A549 (cell line): ENCODE results near the gene MYT1. TPM values are rescaled to one million over a fixed set of nuclear protein-coding genes. Genes with fewer than 3 reads are reported as not detected.

Source experiments
- ATAC-seq, 2 experiments: fragments of 200-7000 bp in 1 of 2; fragments of >200 bp in 1 of 2; cut with Nextera tagmentation in 1 of 2; cut with Tn5 transposase in 1 of 2; 3 replicates each; pipeline versions ENCODE4 v1.8.0 to v1.9.1; 2018 to 2020; ENCODE audit warnings: mild to moderate bottlenecking in 1 of 2, moderate library complexity in 1 of 2
- CTCF ChIA-PET: fragments of 300-600 bp; sonication (Branson Sonifier 250); formaldehyde crosslinking; extraction: SDS; loops from one replicate; lab custom pipeline; 2021; ENCODE audit warnings: antibody characterized with exemption, inconsistent platforms; lab: Yijun Ruan, JAX
- POLR2A ChIA-PET: fragments of 350-600 bp; formaldehyde crosslinking; extraction: SDS; loops from one replicate; lab custom pipeline; 2021; ENCODE audit warnings: antibody characterized with exemption, inconsistent platforms; lab: Yijun Ruan, JAX
- DNase-seq, 2 experiments: peaks; one replicate each; pipeline versions ENCODE4 v3.0.0 to v3.0.0-alpha.2; 2011 to 2016; ENCODE audit warnings: low read depth in 1 of 2, low spot score in 1 of 2
- FAIRE-seq: peaks from 2 replicates; lab custom pipeline; 2011; peaks lifted over from hg19 to GRCh38; lab: Jason Lieb, UNC
- H3K27ac ChIP-seq, 2 experiments: fragments of >200 bp; sonication (Bioruptor Twin); formaldehyde crosslinking; 3 replicates each; pipeline ENCODE4 v1.5.1; 2016 to 2017
- H3K4me1 ChIP-seq: fragments of >200 bp; sonication (Bioruptor Twin); formaldehyde crosslinking; 3 replicates; pipeline ENCODE4 v1.6.1; 2016
- H3K4me2 ChIP-seq: fragments of >200 bp; sonication (Bioruptor Twin); formaldehyde crosslinking; 3 replicates; pipeline ENCODE4 v1.6.1; 2016
- H3K4me3 ChIP-seq: fragments of >200 bp; sonication (Bioruptor Twin); formaldehyde crosslinking; 3 replicates; pipeline ENCODE4 v1.5.1; 2016
- H3K9me3 ChIP-seq: fragments of >200 bp; sonication (Bioruptor Twin); formaldehyde crosslinking; 3 replicates; pipeline ENCODE4 v1.6.1; 2016
- BHLHE40 ChIP-seq: IDR thresholded peaks from 2 replicates; pipeline ENCODE4 v1.6.1; 2012; ENCODE audit warnings: low read depth, low read length, inconsistent platforms
- CBX2 ChIP-seq: fragments of 200-600 bp; sonication (generic); IDR thresholded peaks from 2 replicates; pipeline ENCODE4 v1.6.1; 2016; ENCODE audit warnings: low read depth, mild to moderate bottlenecking, borderline replicate concordance
- CBX8 ChIP-seq: fragments of 200-600 bp; sonication (generic); IDR thresholded peaks from 2 replicates; pipeline ENCODE4 v1.6.1; 2016
- FOSB ChIP-seq: fragments of 250-450 bp; sonication (Bioruptor Pico); IDR thresholded peaks from 2 replicates; pipeline ENCODE4 v1.5.0; 2020; ENCODE audit warnings: mild to moderate bottlenecking, moderate library complexity
- HDAC2 ChIP-seq: fragments of 200-600 bp; sonication (generic); IDR thresholded peaks from 2 replicates; pipeline ENCODE4 v1.6.1; 2016
- JUN ChIP-seq, 2 experiments: fragments of >200 bp; sonication (Bioruptor Twin); formaldehyde crosslinking; IDR thresholded peaks; 2 replicates in 1 of 2; 3 replicates in 1 of 2; pipeline ENCODE4 v1.6.1; 2016 to 2017
- JUNB ChIP-seq: fragments of >200 bp; sonication (Bioruptor Twin); formaldehyde crosslinking; IDR thresholded peaks from 2 replicates; pipeline ENCODE4 v1.6.1; 2016
- KDM1A ChIP-seq: fragments of 200-600 bp; sonication (generic); IDR thresholded peaks from 2 replicates; pipeline ENCODE4 v1.6.1; 2016; ENCODE audit warnings: low read depth, mild to moderate bottlenecking
- MAFK ChIP-seq: fragments of 450-650 bp; IDR thresholded peaks from 2 replicates; pipeline ENCODE4 v1.6.1; 2014; ENCODE audit not compliant: partially characterized antibody
- MYC ChIP-seq: IDR thresholded peaks from 2 replicates; pipeline ENCODE4 v1.6.1; 2012; ENCODE audit warnings: mild to moderate bottlenecking, inconsistent platforms, low read length, improper control_type of control experiment, borderline replicate concordance
- NPAS2 ChIP-seq: fragments of 250-450 bp; sonication (Bioruptor Pico); IDR thresholded peaks from 2 replicates; pipeline ENCODE4 v1.8.0; 2022; ENCODE audit warnings: mild to moderate bottlenecking, moderate library complexity, borderline replicate concordance
- NR3C1 ChIP-seq: fragments of >200 bp; sonication (Bioruptor Twin); formaldehyde crosslinking; IDR thresholded peaks from 3 replicates; pipeline ENCODE4 v1.6.1; 2017
- POLR2AphosphoS2 ChIP-seq: conservative IDR thresholded peaks from 2 replicates; pipeline ENCODE4 v1.6.1; 2012; ENCODE audit warnings: low read length, improper control_type of control experiment, inconsistent platforms
- RARB ChIP-seq: fragments of 250-450 bp; sonication (Bioruptor Pico); IDR thresholded peaks from 2 replicates; pipeline ENCODE4 v1.8.0; 2021; ENCODE audit warnings: mild to moderate bottlenecking, moderate library complexity
- RCOR1 ChIP-seq: fragments of 150-350 bp; IDR thresholded peaks from 2 replicates; pipeline ENCODE4 v1.6.1; 2014; ENCODE audit warnings: antibody characterized with exemption, low read length, low read depth
- RNF2 ChIP-seq: fragments of 200-600 bp; sonication (generic); IDR thresholded peaks from 2 replicates; pipeline ENCODE4 v1.6.1; 2016; ENCODE audit warnings: low read depth, mild to moderate bottlenecking, antibody characterized with exemption, moderate library complexity, borderline replicate concordance
- SMC3 ChIP-seq: fragments of >200 bp; sonication (Bioruptor Twin); formaldehyde crosslinking; IDR thresholded peaks from 3 replicates; pipeline ENCODE4 v1.6.1; 2018; ENCODE audit warnings: inconsistent platforms
- SREBF2 ChIP-seq: fragments of 450-650 bp; IDR thresholded peaks from 2 replicates; pipeline ENCODE4 v1.6.1; 2014; ENCODE audit warnings: mild to moderate bottlenecking, moderate library complexity
- TFCP2L1 ChIP-seq: fragments of 250-450 bp; sonication (Bioruptor Pico); IDR thresholded peaks from 2 replicates; pipeline ENCODE4 v1.5.0; 2021; ENCODE audit warnings: mild to moderate bottlenecking
- TP53 ChIP-seq: fragments of 250-450 bp; sonication (Bioruptor Pico); IDR thresholded peaks from 2 replicates; pipeline ENCODE4 v1.5.0; 2021; ENCODE audit warnings: mild to moderate bottlenecking, moderate library complexity
- ZC3H11A ChIP-seq: fragments of 450-650 bp; IDR thresholded peaks from 2 replicates; pipeline ENCODE4 v1.6.1; 2014; ENCODE audit warnings: antibody characterized with exemption, mild to moderate bottlenecking
- ZSCAN20 ChIP-seq: fragments of 250-450 bp; sonication (Bioruptor Pico); IDR thresholded peaks from 2 replicates; pipeline ENCODE4 v1.8.0; 2022; ENCODE audit warnings: mild to moderate bottlenecking, moderate library complexity
- WGBS: methylation state at CpG from one replicate; pipeline ENCODE4 v1.1.6; 2017; ENCODE audit errors: missing lambda C conversion rate; 5-methylcytosine and 5-hydroxymethylcytosine counted together
- polyA plus RNA-seq, 4 experiments: library from polyadenylated mRNA; depleted of rRNA in 3 of 4; stranded (reverse); fragments of >200 nt; fragmentation: RNase III in 1 of 4; extraction: RNeasy Plus Mini Kit Qiagen cat#74134 plus additional on column Dnase treatment in 1 of 4; gene quantifications; 2 replicates in 3 of 4; 3 replicates in 1 of 4; pipeline ENCODE4 v1.2.3, GENCODE V29; 2011 to 2017
- TF ChIP-seq, protein P1 (sequence below): IDR thresholded peaks from 2 replicates; pipeline ENCODE4 v1.6.1; 2012; ENCODE audit warnings: low read depth, borderline replicate concordance
- TF ChIP-seq, protein P2 (sequence below): fragments of 250-450 bp; sonication (Bioruptor Pico); IDR thresholded peaks from 2 replicates; pipeline ENCODE4 v1.5.0; 2021; ENCODE audit warnings: mild to moderate bottlenecking, moderate library complexity, borderline replicate concordance
- TF ChIP-seq, protein P3 (sequence below): fragments of >200 bp; sonication (Bioruptor Twin); formaldehyde crosslinking; IDR thresholded peaks from 2 replicates; pipeline ENCODE4 v1.6.1; 2016
- TF ChIP-seq, protein P4 (sequence below): fragments of 250-450 bp; sonication (Bioruptor Pico); IDR thresholded peaks from 2 replicates; pipeline ENCODE4 v1.5.0; 2020; ENCODE audit warnings: low read depth, mild to moderate bottlenecking, moderate library complexity

Gene MYT1
- polyA plus RNA-seq, 2 of the 4 experiments (the other 2 are of a cell fraction), result 0.21 to 0.22 TPM

DNA sequence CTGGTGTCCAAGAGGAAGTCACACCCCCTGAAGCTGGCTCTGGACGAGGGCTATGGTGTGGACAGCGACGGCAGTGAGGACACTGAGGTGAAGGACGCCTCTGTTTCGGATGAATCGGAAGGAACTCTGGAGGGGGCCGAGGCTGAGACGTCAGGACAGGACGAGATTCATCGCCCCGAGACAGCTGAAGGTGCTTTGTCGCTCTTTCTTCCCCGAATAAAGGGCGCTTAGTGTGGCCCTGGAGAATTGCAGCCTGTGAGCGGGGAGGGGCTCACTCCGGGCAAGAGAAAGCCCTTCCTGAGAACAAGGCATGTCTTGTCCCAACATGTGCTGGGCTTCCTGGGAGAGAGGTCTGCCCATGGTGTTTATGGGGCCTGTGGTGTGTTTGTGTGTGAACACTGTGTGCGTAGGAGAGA lies 41.4 kb downstream of the MYT1 start:
- POLR2A ChIA-PET, result no interaction called here
- Histone ChIP-seq H3K27ac (no peak overlapping the region), H3K4me3 (no peak overlapping the region), H3K9me3 (no peaks in the 10 kb centered on the region), H3K4me2 (no peak overlapping the region), H3K4me1 (no peaks in the 10 kb centered on the region)
- WGBS, result 70% methylated on average over 17 of the region's 17 CpGs
- ATAC-seq (no peak), FAIRE-seq (no peak), DNase-seq (no peak)
- CTCF ChIA-PET, result no interaction called here
- no peak for TF ChIP-seq NR3C1
- TF ChIP-seq RARB (CRISPR knock-in tag), result no peak
- TF ChIP-seq POLR2AphosphoS2, result no peak
- no peak for TF ChIP-seq FOSB
- TF ChIP-seq HDAC2, result no peak

DNA sequence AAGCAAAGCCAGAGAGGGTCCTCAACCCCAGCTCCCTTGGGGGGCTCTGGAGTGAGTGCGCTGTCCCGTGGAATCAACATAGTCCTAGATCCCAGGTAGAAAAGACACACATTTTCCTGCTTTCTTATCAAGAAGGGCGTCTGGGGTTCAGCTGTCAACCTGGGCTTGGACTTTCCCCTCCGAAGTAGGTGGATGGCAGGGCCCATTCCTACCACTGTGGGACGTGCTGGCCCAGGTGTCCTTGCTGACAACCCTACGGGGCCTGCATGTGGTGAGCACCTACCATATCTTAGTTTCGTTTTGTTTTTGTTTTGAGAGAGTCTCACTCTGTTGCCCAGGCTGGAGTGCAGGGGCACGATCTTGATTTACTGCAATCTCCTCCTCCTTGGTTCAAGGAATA lies 42.4 kb downstream of the MYT1 start:
- POLR2A ChIA-PET, result no interaction called here
- CTCF ChIA-PET, result no interaction called here
- no peak for FAIRE-seq

DNA sequence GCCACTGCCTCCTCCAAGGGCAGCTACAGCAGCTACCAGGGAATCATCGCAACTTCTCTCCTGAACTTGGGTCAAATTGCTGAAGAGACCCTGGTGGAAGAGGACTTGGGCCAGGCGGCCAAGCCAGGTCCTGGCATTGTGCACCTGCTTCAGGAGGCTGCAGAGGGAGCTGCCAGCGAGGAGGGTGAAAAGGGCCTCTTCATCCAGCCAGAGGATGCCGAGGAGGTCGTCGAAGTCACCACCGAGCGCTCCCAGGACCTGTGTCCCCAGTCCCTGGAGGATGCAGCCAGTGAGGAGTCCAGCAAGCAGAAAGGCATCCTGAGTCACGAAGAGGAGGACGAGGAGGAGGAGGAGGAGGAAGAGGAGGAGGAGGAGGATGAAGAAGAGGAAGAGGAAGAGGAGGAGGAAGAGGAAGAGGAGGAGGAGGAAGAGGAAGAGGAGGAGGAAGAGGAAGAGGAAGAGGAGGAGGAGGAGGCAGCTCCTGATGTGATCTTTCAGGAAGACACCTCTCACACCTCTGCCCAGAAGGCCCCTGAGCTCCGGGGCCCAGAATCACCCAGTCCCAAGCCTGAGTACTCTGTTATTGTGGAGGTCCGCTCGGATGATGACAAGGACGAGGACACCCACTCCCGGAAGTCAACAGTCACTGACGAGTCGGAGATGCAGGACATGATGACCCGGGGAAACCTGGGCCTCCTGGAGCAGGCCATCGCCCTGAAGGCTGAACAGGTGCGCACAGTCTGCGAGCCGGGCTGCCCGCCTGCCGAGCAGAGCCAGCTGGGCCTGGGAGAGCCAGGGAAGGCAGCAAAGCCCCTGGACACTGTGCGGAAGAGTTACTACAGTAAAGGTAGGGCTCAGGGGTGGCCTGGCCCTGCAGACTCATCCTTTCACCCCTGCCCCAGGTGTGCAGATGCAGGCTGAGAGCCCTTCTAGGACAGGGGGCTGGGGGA lies 43.7 kb downstream of the MYT1 start:
- TF ChIP-seq CBX8 (no peak), POLR2AphosphoS2 (no peak), ZSCAN20 (CRISPR knock-in tag) (no peak), RCOR1 (no peak), NPAS2 (no peak), RNF2 (no peak)
- TF ChIP-seq, protein P1, sequence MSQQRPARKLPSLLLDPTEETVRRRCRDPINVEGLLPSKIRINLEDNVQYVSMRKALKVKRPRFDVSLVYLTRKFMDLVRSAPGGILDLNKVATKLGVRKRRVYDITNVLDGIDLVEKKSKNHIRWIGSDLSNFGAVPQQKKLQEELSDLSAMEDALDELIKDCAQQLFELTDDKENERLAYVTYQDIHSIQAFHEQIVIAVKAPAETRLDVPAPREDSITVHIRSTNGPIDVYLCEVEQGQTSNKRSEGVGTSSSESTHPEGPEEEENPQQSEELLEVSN, result no peak
- no peak overlapping the region for H3K27ac ChIP-seq
- FAIRE-seq, result no peak
- H3K4me3 ChIP-seq, result no peak overlapping the region
- ChIA-PET CTCF (interaction anchor here (0.8 kb wide), 1 partner anchor 23 kb away, joined by 3 read pairs; no protein-coding TSS in a partner anchor), POLR2A (no interaction called here)
- 66% methylated on average over 18 of the region's 25 CpGs for WGBS
- H3K4me2 ChIP-seq, result no peak overlapping the region
- no peaks in the 10 kb centered on the region for H3K4me1 ChIP-seq
- no peak for DNase-seq
- no peak for ATAC-seq
- no peaks in the 10 kb centered on the region for H3K9me3 ChIP-seq

More for the DNA sequence above, 42.4 kb downstream of the MYT1 start:
- TF ChIP-seq, protein P2, sequence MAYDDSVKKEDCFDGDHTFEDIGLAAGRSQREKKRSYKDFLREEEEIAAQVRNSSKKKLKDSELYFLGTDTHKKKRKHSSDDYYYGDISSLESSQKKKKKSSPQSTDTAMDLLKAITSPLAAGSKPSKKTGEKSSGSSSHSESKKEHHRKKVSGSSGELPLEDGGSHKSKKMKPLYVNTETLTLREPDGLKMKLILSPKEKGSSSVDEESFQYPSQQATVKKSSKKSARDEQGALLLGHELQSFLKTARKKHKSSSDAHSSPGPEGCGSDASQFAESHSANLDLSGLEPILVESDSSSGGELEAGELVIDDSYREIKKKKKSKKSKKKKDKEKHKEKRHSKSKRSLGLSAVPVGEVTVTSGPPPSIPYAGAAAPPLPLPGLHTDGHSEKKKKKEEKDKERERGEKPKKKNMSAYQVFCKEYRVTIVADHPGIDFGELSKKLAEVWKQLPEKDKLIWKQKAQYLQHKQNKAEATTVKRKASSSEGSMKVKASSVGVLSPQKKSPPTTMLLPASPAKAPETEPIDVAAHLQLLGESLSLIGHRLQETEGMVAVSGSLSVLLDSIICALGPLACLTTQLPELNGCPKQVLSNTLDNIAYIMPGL, result no peak
- no peak for TF ChIP-seq MAFK
- no peak for TF ChIP-seq ZSCAN20 (CRISPR knock-in tag)
- no peak for TF ChIP-seq CBX2
- TF ChIP-seq, all 56 proteins: peak for 0
- no peaks in the 10 kb centered on the region for H3K9me3 ChIP-seq
- 53% methylated on average over 8 of the region's 8 CpGs for WGBS
- H3K27ac ChIP-seq, result no peak overlapping the region
- H3K4me1 ChIP-seq, result no peaks in the 10 kb centered on the region
- no peak overlapping the region for H3K4me3 ChIP-seq
- H3K4me2 ChIP-seq, result no peak overlapping the region
- DNase-seq (no peak), ATAC-seq (no peak)

DNA sequence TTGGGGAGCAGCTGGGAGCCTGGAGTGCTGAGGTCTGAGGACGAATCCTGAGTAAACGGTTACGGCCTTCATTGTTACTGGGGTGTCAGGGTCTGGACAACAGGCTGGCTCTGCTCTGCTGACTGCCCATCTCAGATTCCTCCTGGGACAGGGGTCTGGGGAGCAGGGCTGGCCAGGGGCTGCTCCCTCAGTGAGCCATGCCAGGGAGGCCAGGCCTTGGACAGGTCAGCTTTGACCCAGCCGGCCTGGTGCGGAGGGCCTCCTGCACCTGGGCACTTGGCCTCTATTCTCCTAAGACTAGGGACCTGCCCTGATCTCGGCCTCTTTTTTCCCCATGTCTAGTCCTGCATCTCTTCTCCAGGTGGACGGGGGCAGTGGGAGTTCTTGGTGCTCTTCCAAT lies 44.9 kb downstream of the MYT1 start:
- no peak overlapping the region for H3K4me3 ChIP-seq
- TF ChIP-seq SREBF2 (no peak), TP53 (CRISPR knock-in tag) (no peak), ZC3H11A (no peak), KDM1A (no peak), JUN (IDR thresholded peaks at IDR 0.05) (no peak), SMC3 (no peak), MYC (no peak), RCOR1 (no peak), JUNB (no peak), TFCP2L1 (CRISPR knock-in tag) (no peak), BHLHE40 (no peak)
- TF ChIP-seq, protein P3, sequence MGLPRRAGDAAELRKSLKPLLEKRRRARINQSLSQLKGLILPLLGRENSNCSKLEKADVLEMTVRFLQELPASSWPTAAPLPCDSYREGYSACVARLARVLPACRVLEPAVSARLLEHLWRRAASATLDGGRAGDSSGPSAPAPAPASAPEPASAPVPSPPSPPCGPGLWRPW, result no peak
- TF ChIP-seq, protein P4, sequence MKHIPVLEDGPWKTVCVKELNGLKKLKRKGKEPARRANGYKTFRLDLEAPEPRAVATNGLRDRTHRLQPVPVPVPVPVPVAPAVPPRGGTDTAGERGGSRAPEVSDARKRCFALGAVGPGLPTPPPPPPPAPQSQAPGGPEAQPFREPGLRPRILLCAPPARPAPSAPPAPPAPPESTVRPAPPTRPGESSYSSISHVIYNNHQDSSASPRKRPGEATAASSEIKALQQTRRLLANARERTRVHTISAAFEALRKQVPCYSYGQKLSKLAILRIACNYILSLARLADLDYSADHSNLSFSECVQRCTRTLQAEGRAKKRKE (CRISPR knock-in tag), result no peak
- ChIA-PET CTCF (interaction anchor here (0.6 kb wide), 1 partner anchor 59 kb away, joined by 3 read pairs; no protein-coding TSS in a partner anchor), POLR2A (no interaction called here)
- WGBS, result 62% methylated on average over 7 of the region's 7 CpGs
- H3K4me2 ChIP-seq, result no peak overlapping the region
- ATAC-seq (no peak), DNase-seq (no peak), FAIRE-seq (no peak)
- no peaks in the 10 kb centered on the region for H3K4me1 ChIP-seq
- H3K27ac ChIP-seq, result no peak overlapping the region
- H3K9me3 ChIP-seq, result no peaks in the 10 kb centered on the region
